A549 (cell line): Measurements from ENCODE around the gene FBLIM1. TPM values are rescaled to one million over a fixed set of nuclear protein-coding genes. Genes with fewer than 3 reads are reported as not detected.

Experiments
- ATAC-seq, 2 experiments: fragments of 200-7000 bp in 1 of 2; fragments of >200 bp in 1 of 2; cut with Nextera tagmentation in 1 of 2; cut with Tn5 transposase in 1 of 2; 3 replicates each; pipeline versions ENCODE4 v1.8.0 to v1.9.1; 2018 to 2020; ENCODE audit warnings: mild to moderate bottlenecking in 1 of 2, moderate library complexity in 1 of 2
- CTCF ChIA-PET: fragments of 300-600 bp; sonication (Branson Sonifier 250); formaldehyde crosslinking; extraction: SDS; loops from one replicate; lab custom pipeline; 2021; ENCODE audit warnings: antibody characterized with exemption, inconsistent platforms; lab: Yijun Ruan, JAX
- POLR2A ChIA-PET: fragments of 350-600 bp; formaldehyde crosslinking; extraction: SDS; loops from one replicate; lab custom pipeline; 2021; ENCODE audit warnings: antibody characterized with exemption, inconsistent platforms; lab: Yijun Ruan, JAX
- DNase-seq, 2 experiments: peaks; one replicate each; pipeline versions ENCODE4 v3.0.0 to v3.0.0-alpha.2; 2011 to 2016; ENCODE audit warnings: low read depth in 1 of 2, low spot score in 1 of 2
- FAIRE-seq: peaks from 2 replicates; lab custom pipeline; 2011; peaks lifted over from hg19 to GRCh38; lab: Jason Lieb, UNC
- H3K27ac ChIP-seq, 2 experiments: fragments of >200 bp; sonication (Bioruptor Twin); formaldehyde crosslinking; 3 replicates each; pipeline ENCODE4 v1.5.1; 2016 to 2017
- H3K4me1 ChIP-seq: fragments of >200 bp; sonication (Bioruptor Twin); formaldehyde crosslinking; 3 replicates; pipeline ENCODE4 v1.6.1; 2016
- H3K4me2 ChIP-seq: fragments of >200 bp; sonication (Bioruptor Twin); formaldehyde crosslinking; 3 replicates; pipeline ENCODE4 v1.6.1; 2016
- H3K4me3 ChIP-seq: fragments of >200 bp; sonication (Bioruptor Twin); formaldehyde crosslinking; 3 replicates; pipeline ENCODE4 v1.5.1; 2016
- H3K9me3 ChIP-seq: fragments of >200 bp; sonication (Bioruptor Twin); formaldehyde crosslinking; 3 replicates; pipeline ENCODE4 v1.6.1; 2016
- BCL3 ChIP-seq: fragments of >200 bp; sonication (Bioruptor Twin); formaldehyde crosslinking; IDR thresholded peaks from 3 replicates; pipeline ENCODE4 v1.6.1; 2016
- BHLHE40 ChIP-seq: IDR thresholded peaks from 2 replicates; pipeline ENCODE4 v1.6.1; 2012; ENCODE audit warnings: low read depth, low read length, inconsistent platforms
- CBX2 ChIP-seq: fragments of 200-600 bp; sonication (generic); IDR thresholded peaks from 2 replicates; pipeline ENCODE4 v1.6.1; 2016; ENCODE audit warnings: low read depth, mild to moderate bottlenecking, borderline replicate concordance
- FOSB ChIP-seq: fragments of 250-450 bp; sonication (Bioruptor Pico); IDR thresholded peaks from 2 replicates; pipeline ENCODE4 v1.5.0; 2020; ENCODE audit warnings: mild to moderate bottlenecking, moderate library complexity
- HDAC2 ChIP-seq: fragments of 200-600 bp; sonication (generic); IDR thresholded peaks from 2 replicates; pipeline ENCODE4 v1.6.1; 2016
- HMGXB4 ChIP-seq: fragments of 250-450 bp; sonication (Bioruptor Pico); IDR thresholded peaks from 2 replicates; pipeline ENCODE4 v1.5.0; 2021; ENCODE audit warnings: mild to moderate bottlenecking, moderate library complexity, borderline replicate concordance
- HOXA7 ChIP-seq: fragments of 250-450 bp; sonication (Bioruptor Pico); IDR thresholded peaks from 2 replicates; pipeline ENCODE4 v1.5.0; 2020; ENCODE audit warnings: mild to moderate bottlenecking, moderate library complexity
- HOXB5 ChIP-seq: fragments of 250-450 bp; sonication (Bioruptor Pico); IDR thresholded peaks from 2 replicates; pipeline ENCODE4 v1.5.0; 2020; ENCODE audit warnings: mild to moderate bottlenecking, moderate library complexity
- KDM1A ChIP-seq: fragments of 200-600 bp; sonication (generic); IDR thresholded peaks from 2 replicates; pipeline ENCODE4 v1.6.1; 2016; ENCODE audit warnings: low read depth, mild to moderate bottlenecking
- KDM5A ChIP-seq: fragments of 200-600 bp; sonication (generic); IDR thresholded peaks from 2 replicates; pipeline ENCODE4 v1.6.1; 2016; ENCODE audit warnings: antibody characterized with exemption, mild to moderate bottlenecking
- MAFK ChIP-seq: fragments of 450-650 bp; IDR thresholded peaks from 2 replicates; pipeline ENCODE4 v1.6.1; 2014; ENCODE audit not compliant: partially characterized antibody
- MAZ ChIP-seq: fragments of 150-350 bp; IDR thresholded peaks from 2 replicates; pipeline ENCODE4 v1.6.1; 2014; ENCODE audit warnings: antibody characterized with exemption, low read depth, low read length, borderline replicate concordance
- NR3C1 ChIP-seq: fragments of >200 bp; sonication (Bioruptor Twin); formaldehyde crosslinking; IDR thresholded peaks from 3 replicates; pipeline ENCODE4 v1.6.1; 2017
- PHF8 ChIP-seq: fragments of 200-600 bp; sonication (generic); IDR thresholded peaks from 2 replicates; pipeline ENCODE4 v1.6.1; 2016; ENCODE audit warnings: low read depth, mild to moderate bottlenecking, antibody characterized with exemption, moderate library complexity, borderline replicate concordance
- POLR2A ChIP-seq: IDR thresholded peaks from 2 replicates; pipeline ENCODE4 v1.6.1; 2012; ENCODE audit warnings: mild to moderate bottlenecking, low read length
- POLR2AphosphoS2 ChIP-seq: conservative IDR thresholded peaks from 2 replicates; pipeline ENCODE4 v1.6.1; 2012; ENCODE audit warnings: low read length, improper control_type of control experiment, inconsistent platforms
- RAD21 ChIP-seq, 2 experiments: fragments of >200 bp in 1 of 2; sonication (Bioruptor Twin) in 1 of 2; formaldehyde crosslinking in 1 of 2; IDR thresholded peaks in 1 of 2; conservative IDR thresholded peaks in 1 of 2; 2 replicates in 1 of 2; 3 replicates in 1 of 2; pipeline ENCODE4 v1.6.1; 2012 to 2018; ENCODE audit warnings: inconsistent platforms in 1 of 2
- SREBF2 ChIP-seq: fragments of 450-650 bp; IDR thresholded peaks from 2 replicates; pipeline ENCODE4 v1.6.1; 2014; ENCODE audit warnings: mild to moderate bottlenecking, moderate library complexity
- ZC3H11A ChIP-seq: fragments of 450-650 bp; IDR thresholded peaks from 2 replicates; pipeline ENCODE4 v1.6.1; 2014; ENCODE audit warnings: antibody characterized with exemption, mild to moderate bottlenecking
- ZFP36 ChIP-seq: fragments of 450-650 bp; IDR thresholded peaks from 2 replicates; pipeline ENCODE4 v1.6.1; 2014; ENCODE audit warnings: borderline replicate concordance; ENCODE audit not compliant: partially characterized antibody
- WGBS: methylation state at CpG from one replicate; pipeline ENCODE4 v1.1.6; 2017; ENCODE audit errors: missing lambda C conversion rate; 5-methylcytosine and 5-hydroxymethylcytosine counted together
- polyA plus RNA-seq, 4 experiments: library from polyadenylated mRNA; depleted of rRNA in 3 of 4; stranded (reverse); fragments of >200 nt; fragmentation: RNase III in 1 of 4; extraction: RNeasy Plus Mini Kit Qiagen cat#74134 plus additional on column Dnase treatment in 1 of 4; gene quantifications; 2 replicates in 3 of 4; 3 replicates in 1 of 4; pipeline ENCODE4 v1.2.3, GENCODE V29; 2011 to 2017

Gene FBLIM1
- polyA plus RNA-seq, 2 of the 4 experiments (the other 2 are of a cell fraction), result 24.6 to 38.1 TPM

- no peak for FAIRE-seq
- no peaks in the 10 kb centered on the region for H3K4me1 ChIP-seq
- no peaks in the 10 kb centered on the region for H3K9me3 ChIP-seq
- no peak overlapping the region for H3K4me2 ChIP-seq
- CTCF ChIA-PET, result interaction anchor here (1.0 to 5.5 kb wide), 2 partner anchors 13 to 21 kb away, joined by 3 to 31 read pairs; no protein-coding TSS in a partner anchor
- no peak overlapping the region for H3K4me3 ChIP-seq
- no peak for TF ChIP-seq ZC3H11A
- TF ChIP-seq NR3C1, result no peak
- TF ChIP-seq FOSB (CRISPR knock-in tag), result no peak
- no peak for TF ChIP-seq HMGXB4 (CRISPR knock-in tag)
- no peak for TF ChIP-seq POLR2AphosphoS2
- TF ChIP-seq POLR2A, result no peak
- no peak for TF ChIP-seq HDAC2
- TF ChIP-seq KDM5A, result no peak
- TF ChIP-seq KDM1A, result no peak
- no peak for TF ChIP-seq BHLHE40
- TF ChIP-seq RAD21 (conservative IDR thresholded peaks at IDR 0.05 in 1 of 2, IDR thresholded peaks at IDR 0.05 in 1 of 2), result no peak
- TF ChIP-seq BCL3, result no peak
- no peak for TF ChIP-seq CBX2
- TF ChIP-seq MAFK, result no peak
- TF ChIP-seq ZFP36, result no peak
- no peak for TF ChIP-seq HOXB5 (CRISPR knock-in tag)
- TF ChIP-seq MAZ, result no peak
- no peak for TF ChIP-seq HOXA7 (CRISPR knock-in tag)
- TF ChIP-seq SREBF2, result no peak
- no peak for TF ChIP-seq PHF8
- H3K27ac ChIP-seq, result no peak overlapping the region
- no peak for DNase-seq
- WGBS, result 88% methylated on average over 6 of the region's 8 CpGs
- POLR2A ChIA-PET, result no interaction called here
- no peak for ATAC-seq
Measured at GRCh38 chr1:15718199-15718601, 40.4 kb upstream of the FBLIM1 start.

- Histone ChIP-seq H3K4me3 (no peak overlapping the region), H3K4me1 (no peaks in the 10 kb centered on the region), H3K4me2 (no peak overlapping the region), H3K9me3 (no peaks in the 10 kb centered on the region)
- POLR2A ChIA-PET, result no interaction called here
- CTCF ChIA-PET, result interaction anchor here (5.5 kb wide), 1 partner anchor 20 kb away, joined by 31 read pairs; no protein-coding TSS in a partner anchor
- no peak for TF ChIP-seq HMGXB4 (CRISPR knock-in tag)
- 0 out of 5 replicates have a peak, but pooled peaks of 1 of the 2 experiments have one; percentile 11 for TF ChIP-seq RAD21 (conservative IDR thresholded peaks at IDR 0.05 in 1 of 2, IDR thresholded peaks at IDR 0.05 in 1 of 2)
- TF ChIP-seq, all 56 proteins: peak for 1
- no peak overlapping the region for H3K27ac ChIP-seq
- ATAC-seq (no peak), FAIRE-seq (no peak), DNase-seq (no peak)
- 91% methylated on average over 12 of the region's 12 CpGs for WGBS
Measured at GRCh38 chr1:15719381-15720120, 39.0 kb upstream of the FBLIM1 start.
